Hepatocyte (in vitro differentiated cells): ENCODE measurements around the gene STRAP. TPM values are rescaled to one million over a fixed set of nuclear protein-coding genes. Genes with fewer than 3 reads are reported as not detected.

Experiments
- DNase-seq: peaks from one replicate; pipeline ENCODE4 v3.0.0-alpha.2; 2016; ENCODE audit warnings: low spot score
- H2AFZ ChIP-seq: fragments of 200-600 bp; sonication (generic); 2 replicates; pipeline ENCODE4 v1.6.0; 2016; ENCODE audit warnings: antibody characterized with exemption, mild to moderate bottlenecking
- H3K27ac ChIP-seq: fragments of 200-600 bp; sonication (generic); 2 replicates; pipeline ENCODE4 v1.5.1; 2016; ENCODE audit warnings: mild to moderate bottlenecking
- H3K27me3 ChIP-seq: fragments of 200-600 bp; sonication (generic); 2 replicates; pipeline ENCODE4 v1.6.1; 2016
- H3K36me3 ChIP-seq: fragments of 200-600 bp; sonication (generic); replicated peaks from 2 replicates; pipeline ENCODE4 v1.5.1; 2016; ENCODE audit warnings: low read depth; ENCODE audit not compliant: insufficient read depth
- H3K4me1 ChIP-seq: fragments of 200-600 bp; sonication (generic); 2 replicates; pipeline ENCODE4 v1.5.1; 2016; ENCODE audit warnings: mild to moderate bottlenecking, moderate library complexity; ENCODE audit not compliant: insufficient read depth
- H3K4me2 ChIP-seq: fragments of 200-600 bp; sonication (generic); 2 replicates; pipeline ENCODE4 v1.6.0; 2016
- H3K4me3 ChIP-seq: fragments of 200-600 bp; sonication (generic); 2 replicates; pipeline ENCODE4 v1.5.1; 2016; ENCODE audit warnings: mild to moderate bottlenecking
- H3K79me2 ChIP-seq: fragments of 200-600 bp; sonication (generic); 2 replicates; pipeline ENCODE4 v1.6.0; 2017; ENCODE audit warnings: mild to moderate bottlenecking
- H3K9me2 ChIP-seq: fragments of 200-600 bp; sonication (generic); replicated peaks from 2 replicates; pipeline ENCODE4 v1.6.0; 2017; ENCODE audit warnings: mild to moderate bottlenecking; ENCODE audit not compliant: insufficient read depth
- H3K9me3 ChIP-seq: fragments of 200-600 bp; sonication (generic); 2 replicates; pipeline ENCODE4 v1.5.1; 2016; ENCODE audit warnings: low read depth, mild to moderate bottlenecking
- H4K20me1 ChIP-seq: fragments of 200-600 bp; sonication (generic); 2 replicates; pipeline ENCODE4 v1.6.0; 2016; ENCODE audit warnings: mild to moderate bottlenecking; ENCODE audit not compliant: insufficient read depth, poor library complexity, severe bottlenecking
- EZH2 ChIP-seq: fragments of 200-600 bp; sonication (generic); IDR thresholded peaks from 2 replicates; pipeline ENCODE4 v1.6.1; 2016; ENCODE audit warnings: antibody characterized with exemption, mild to moderate bottlenecking, borderline replicate concordance
- EZH2phosphoT487 ChIP-seq: fragments of 200-600 bp; sonication (generic); IDR thresholded peaks from one replicate; pipeline ENCODE4 v1.6.1; 2018; ENCODE audit warnings: antibody characterized with exemption, mild to moderate bottlenecking, low read depth, moderate library complexity; ENCODE audit not compliant: unreplicated experiment, severe bottlenecking
- WGBS: methylation state at CpG from one replicate; pipeline ENCODE4 v1.1.6; 2016; ENCODE audit warnings: low lambda C conversion rate; ENCODE audit errors: missing lambda C conversion rate; 5-methylcytosine and 5-hydroxymethylcytosine counted together
- polyA plus RNA-seq: library from polyadenylated mRNA; unstranded; fragments of >200 nt; fragmentation: Nextera tagmentation; extraction: Ambion mirVana; gene quantifications from 2 replicates; pipeline ENCODE4 v1.2.1, GENCODE V29; 2016
- total RNA-seq: library from RNA; depleted of rRNA; stranded (reverse); fragments of >200 nt; gene quantifications from 2 replicates; pipeline ENCODE4 v1.2.3, GENCODE V29; 2014
- TF ChIP-seq, protein P1 (sequence below): fragments of 200-600 bp; sonication (generic); IDR thresholded peaks from 2 replicates; pipeline ENCODE4 v1.5.1; 2016; ENCODE audit warnings: antibody characterized with exemption, mild to moderate bottlenecking; ENCODE audit not compliant: poor library complexity

STRAP gene
- total and polyA plus RNA-seq, 2 experiments from 2014 or later, result 154 to 202 TPM

DNA sequence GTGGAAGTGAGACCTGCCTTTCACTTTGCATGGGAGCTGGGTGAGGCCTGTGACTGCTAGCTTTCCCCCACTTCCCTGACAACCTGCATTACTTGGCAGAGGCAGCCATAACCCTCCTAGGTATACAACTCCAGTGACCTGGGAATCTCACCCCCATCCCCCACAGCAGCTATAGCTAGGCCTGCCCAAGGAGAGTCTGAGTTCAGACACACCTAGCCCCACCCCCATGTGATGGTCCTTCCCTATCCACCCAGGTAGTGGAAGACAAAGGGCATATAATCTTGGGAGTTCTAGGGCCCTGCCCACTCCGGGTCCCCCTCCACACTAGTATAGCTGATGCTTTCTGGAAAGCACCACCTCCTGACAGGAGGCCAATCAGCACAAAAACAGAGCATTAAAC lies 6.3 kb upstream of the STRAP start:
- no peaks in the 10 kb centered on the region for H3K27me3 ChIP-seq
- no peaks in the 10 kb centered on the region for H3K9me2 ChIP-seq
- WGBS, result 93% methylated on average over 1 of the region's 1 CpG
- no peak overlapping the region for H3K27ac ChIP-seq
- H3K4me3 ChIP-seq, result no peak overlapping the region
- no peaks in the 10 kb centered on the region for H3K79me2 ChIP-seq
- H2AFZ ChIP-seq, result no peak overlapping the region
- TF ChIP-seq EZH2phosphoT487 (no peak), EZH2 (no peak)
- TF ChIP-seq, protein P1, sequence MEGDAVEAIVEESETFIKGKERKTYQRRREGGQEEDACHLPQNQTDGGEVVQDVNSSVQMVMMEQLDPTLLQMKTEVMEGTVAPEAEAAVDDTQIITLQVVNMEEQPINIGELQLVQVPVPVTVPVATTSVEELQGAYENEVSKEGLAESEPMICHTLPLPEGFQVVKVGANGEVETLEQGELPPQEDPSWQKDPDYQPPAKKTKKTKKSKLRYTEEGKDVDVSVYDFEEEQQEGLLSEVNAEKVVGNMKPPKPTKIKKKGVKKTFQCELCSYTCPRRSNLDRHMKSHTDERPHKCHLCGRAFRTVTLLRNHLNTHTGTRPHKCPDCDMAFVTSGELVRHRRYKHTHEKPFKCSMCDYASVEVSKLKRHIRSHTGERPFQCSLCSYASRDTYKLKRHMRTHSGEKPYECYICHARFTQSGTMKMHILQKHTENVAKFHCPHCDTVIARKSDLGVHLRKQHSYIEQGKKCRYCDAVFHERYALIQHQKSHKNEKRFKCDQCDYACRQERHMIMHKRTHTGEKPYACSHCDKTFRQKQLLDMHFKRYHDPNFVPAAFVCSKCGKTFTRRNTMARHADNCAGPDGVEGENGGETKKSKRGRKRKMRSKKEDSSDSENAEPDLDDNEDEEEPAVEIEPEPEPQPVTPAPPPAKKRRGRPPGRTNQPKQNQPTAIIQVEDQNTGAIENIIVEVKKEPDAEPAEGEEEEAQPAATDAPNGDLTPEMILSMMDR, result no peak
- no peaks in the 10 kb centered on the region for H3K36me3 ChIP-seq
- H3K4me2 ChIP-seq, result no peak overlapping the region
- no peak for DNase-seq
- no peaks in the 10 kb centered on the region for H3K4me1 ChIP-seq
- no peaks in the 10 kb centered on the region for H3K9me3 ChIP-seq
- no peaks in the 10 kb centered on the region for H4K20me1 ChIP-seq

GRCh38 chr12:15879413-15879812 lies 2.8 kb upstream of the STRAP start:
- no peak overlapping the region for H3K27ac ChIP-seq
- H2AFZ ChIP-seq, result no peak overlapping the region
- DNase-seq, result no peak
- H3K27me3 ChIP-seq, result no peaks in the 10 kb centered on the region
- no peak overlapping the region for H3K4me2 ChIP-seq
- TF ChIP-seq, protein P1, result no peak
- TF ChIP-seq EZH2 (no peak), EZH2phosphoT487 (no peak)
- H3K4me1 ChIP-seq, result peaks cover 10% of the 10 kb centered on the region
- H3K4me3 ChIP-seq, result no peak overlapping the region
- H3K36me3 ChIP-seq, result no peaks in the 10 kb centered on the region
- no peaks in the 10 kb centered on the region for H3K9me3 ChIP-seq
- H4K20me1 ChIP-seq, result peaks cover 14% of the 10 kb centered on the region
- H3K9me2 ChIP-seq, result no peaks in the 10 kb centered on the region
- 75% methylated on average over 3 of the region's 3 CpGs for WGBS
- H3K79me2 ChIP-seq, result peaks cover 20% of the 10 kb centered on the region

DNA sequence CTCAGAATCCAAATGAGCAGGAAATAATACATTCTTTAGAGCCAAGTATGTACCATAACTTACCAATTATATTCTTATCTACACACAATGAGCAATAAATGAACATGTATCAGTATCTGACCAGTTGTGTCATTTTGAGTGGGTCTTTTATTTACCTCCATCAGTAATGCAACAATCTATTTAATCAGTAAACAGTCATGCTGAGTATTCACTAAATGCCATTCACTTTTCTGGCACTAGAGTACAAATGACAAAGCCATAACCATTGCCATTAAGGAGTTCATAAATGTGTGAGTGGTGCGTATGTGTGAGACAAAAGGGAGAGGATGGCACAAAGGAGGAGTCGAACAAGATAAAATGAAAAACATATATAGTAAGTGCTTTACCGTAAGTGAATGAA lies 1.5 kb upstream of the STRAP start:
- Histone ChIP-seq H3K9me2 (no peaks in the 10 kb centered on the region), H3K9me3 (no peaks in the 10 kb centered on the region), H3K4me2 (no peak overlapping the region), H4K20me1 (peaks cover 25% of the 10 kb centered on the region), H3K4me3 (no peak overlapping the region), H3K4me1 (peaks cover 13% of the 10 kb centered on the region), H3K27me3 (no peaks in the 10 kb centered on the region), H3K27ac (no peak overlapping the region), H3K36me3 (no peaks in the 10 kb centered on the region), H3K79me2 (peaks cover 33% of the 10 kb centered on the region), H2AFZ (no peak overlapping the region)
- DNase-seq, result no peak
- TF ChIP-seq EZH2phosphoT487 (no peak), EZH2 (no peak)
- TF ChIP-seq, protein P1, result no peak
- 96% methylated on average over 3 of the region's 3 CpGs for WGBS

GRCh38 chr12:15883536-15883935 lies 1.3 kb downstream of the STRAP start:
- H3K36me3 ChIP-seq, result no peaks in the 10 kb centered on the region
- H3K9me2 ChIP-seq, result no peaks in the 10 kb centered on the region
- no peak overlapping the region for H2AFZ ChIP-seq
- 40% methylated on average over 6 of the region's 6 CpGs for WGBS
- H3K4me1 ChIP-seq, result peaks cover 13% of the 10 kb centered on the region
- peak overlapping the region; percentile 80 for H3K4me2 ChIP-seq
- TF ChIP-seq, protein P1, result no peak
- TF ChIP-seq EZH2phosphoT487, result no peak
- TF ChIP-seq EZH2, result no peak
- no peak for DNase-seq
- peak overlapping the region; percentile 90 for H3K4me3 ChIP-seq
- H3K79me2 ChIP-seq, result peaks cover 61% of the 10 kb centered on the region
- peak overlapping the region; percentile 99 for H3K27ac ChIP-seq
- H3K27me3 ChIP-seq, result no peaks in the 10 kb centered on the region
- no peaks in the 10 kb centered on the region for H3K9me3 ChIP-seq
- H4K20me1 ChIP-seq, result peaks cover 52% of the 10 kb centered on the region
